Sigmoid colon (tissue), 4 donors: ENCODE results near the gene PRKN.

Source experiments
- EP300 ChIP-seq, 4 donors: sonication (generic); formaldehyde crosslinking; IDR thresholded peaks; one replicate each; pipeline ENCODE4 v1.6.1; 2017; ENCODE audit warnings: antibody characterized with exemption in 4 of 4
- POLR2A ChIP-seq, 2 donors: fragments of 450-650 bp; IDR thresholded peaks; one replicate each; pipeline ENCODE4 v1.6.1; 2016; ENCODE audit warnings: antibody characterized with exemption in 2 of 2, mild to moderate bottlenecking in 2 of 2, moderate library complexity in 2 of 2

DNA sequence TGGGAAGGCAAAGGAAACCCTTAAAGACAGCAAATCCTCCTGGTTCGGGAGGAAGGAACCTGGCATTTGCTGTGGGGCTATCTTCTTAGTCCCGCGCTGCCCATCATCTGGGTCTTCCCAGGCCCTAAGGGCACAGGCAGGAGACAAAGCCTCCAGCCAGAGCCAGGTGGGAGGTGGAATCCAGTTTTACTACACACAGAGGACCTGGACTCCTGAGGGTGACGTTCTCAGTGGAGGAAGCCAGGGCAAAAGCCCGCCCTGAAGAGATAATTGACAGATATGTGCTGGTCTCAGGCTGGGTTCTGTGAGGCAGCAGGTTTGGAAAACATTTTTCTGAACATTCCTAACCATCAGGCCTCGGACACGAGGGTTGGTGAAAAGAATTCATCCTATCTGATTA lies 1365.3 kb downstream of the PRKN start:
- TF ChIP-seq EP300 (IDR thresholded peaks at IDR 0.05) (no peak), POLR2A (IDR thresholded peaks at IDR 0.05) (no peak)
